Stimulated activated CD8-positive, alpha-beta memory T cell treated with anti-CD3 and anti-CD28 coated beads, Interleukin-7, amount 100 ng/mL, for 1 hour (primary cell): ENCODE measurements around the gene DPH2.

Source experiments
- DNase-seq, 2 donors: peaks; one replicate each; pipeline ENCODE4 v3.0.0-alpha.2; 2020; ENCODE audit warnings: low read depth in 2 of 2

DPH2 gene

DNA sequence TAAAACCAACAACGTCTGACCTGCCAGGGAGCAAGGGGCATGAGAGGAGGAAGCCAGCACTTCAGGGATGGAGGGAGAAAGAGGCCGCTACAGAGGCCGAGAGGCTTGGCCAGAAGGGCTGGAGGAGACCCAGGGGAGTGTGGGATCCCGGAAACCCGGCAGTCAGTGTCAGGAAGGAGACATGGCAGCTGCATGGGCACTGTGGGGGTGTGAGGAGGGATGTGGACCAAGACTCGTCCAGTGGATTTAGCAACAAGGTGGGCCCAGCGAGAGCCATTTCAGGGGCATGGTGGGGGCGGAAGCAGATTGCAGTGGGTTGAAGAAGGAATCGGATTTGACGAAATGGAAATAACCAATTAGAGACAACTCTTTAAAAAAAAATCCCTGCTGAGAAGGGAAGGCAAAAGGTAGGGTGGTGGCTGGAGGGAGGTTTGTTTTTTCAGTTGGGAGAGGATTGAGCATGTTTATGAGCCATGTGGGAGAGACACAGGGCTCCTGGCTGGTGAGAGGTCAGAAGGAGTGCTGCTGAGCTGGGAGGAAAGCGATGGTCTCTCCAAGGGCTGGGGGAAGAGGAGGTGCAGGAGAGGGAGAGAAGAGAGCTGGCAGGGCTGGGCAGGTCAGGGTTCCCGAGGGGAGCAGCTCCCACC, 13.6 kb downstream of the DPH2 start:
- DNase-seq = no peak

DNA sequence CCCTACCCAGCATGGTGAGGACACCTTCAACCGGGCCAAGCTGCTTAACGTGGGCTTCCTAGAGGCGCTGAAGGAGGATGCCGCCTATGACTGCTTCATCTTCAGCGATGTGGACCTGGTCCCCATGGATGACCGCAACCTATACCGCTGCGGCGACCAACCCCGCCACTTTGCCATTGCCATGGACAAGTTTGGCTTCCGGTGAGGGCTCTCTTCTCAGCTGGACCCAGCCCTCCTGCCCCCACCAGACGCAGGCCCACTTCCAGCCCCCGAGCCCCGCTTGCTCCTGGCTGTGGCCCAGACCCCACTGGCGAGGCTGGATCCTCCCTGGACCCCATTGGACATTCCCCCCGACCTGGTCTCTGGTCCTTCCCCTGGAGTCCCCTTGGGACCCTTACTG, 15.0 kb downstream of the DPH2 start:
- DNase-seq = no peak

DNA sequence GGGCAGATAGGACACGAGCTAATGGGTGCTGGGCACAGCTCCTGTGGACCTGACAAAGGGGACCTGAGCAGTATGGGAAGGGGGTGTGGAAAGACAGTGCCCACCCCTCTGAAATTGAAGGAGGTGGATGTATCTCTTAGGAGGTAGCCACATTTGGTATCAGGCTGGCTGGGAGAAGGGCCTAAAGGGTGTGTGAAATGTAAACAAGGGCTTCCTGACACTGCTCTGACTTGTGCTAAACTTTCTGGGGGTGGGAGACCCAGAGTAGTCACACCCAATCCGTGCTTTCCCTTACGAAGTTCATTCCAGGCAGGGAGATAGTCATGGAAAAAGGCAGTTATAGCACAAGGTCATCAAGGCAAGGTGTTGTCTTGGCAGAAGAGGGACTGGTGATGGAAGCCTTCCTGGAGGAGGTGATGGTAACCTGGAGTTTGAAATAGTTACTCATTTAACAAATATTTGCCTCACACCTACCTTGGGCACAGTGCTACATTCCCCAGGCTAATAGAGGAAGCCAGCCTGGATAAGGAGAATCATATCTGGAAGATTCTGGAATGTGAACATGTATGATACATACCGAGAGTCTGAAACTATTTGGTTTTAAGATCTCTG, 16.3 kb downstream of the DPH2 start:
- DNase-seq = no peak

DNA sequence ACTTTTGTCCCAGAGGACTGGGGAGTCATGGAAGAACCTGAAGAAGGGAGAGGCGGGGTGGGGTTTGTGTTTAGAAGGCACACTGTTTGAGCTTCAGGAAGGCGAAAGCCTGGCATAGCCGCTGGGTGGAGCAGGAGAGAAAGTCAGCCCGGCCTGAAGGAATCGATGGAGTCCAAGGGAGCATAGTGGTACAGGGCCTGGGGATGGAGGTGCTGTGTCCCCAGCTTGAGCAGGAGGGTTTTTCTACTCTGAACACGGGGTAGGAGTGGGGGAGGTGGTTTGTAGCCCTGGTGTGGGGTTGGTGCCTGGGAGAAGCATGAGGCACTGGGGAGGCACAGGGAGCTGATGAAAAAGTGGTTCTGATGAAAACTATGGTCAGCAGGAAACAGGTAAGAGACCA, 16.9 kb downstream of the DPH2 start:
- no peak for DNase-seq

- no peak for DNase-seq
Observed at GRCh38 chr1:43987159-43987902, 17.5 kb downstream of the DPH2 start.

DNA sequence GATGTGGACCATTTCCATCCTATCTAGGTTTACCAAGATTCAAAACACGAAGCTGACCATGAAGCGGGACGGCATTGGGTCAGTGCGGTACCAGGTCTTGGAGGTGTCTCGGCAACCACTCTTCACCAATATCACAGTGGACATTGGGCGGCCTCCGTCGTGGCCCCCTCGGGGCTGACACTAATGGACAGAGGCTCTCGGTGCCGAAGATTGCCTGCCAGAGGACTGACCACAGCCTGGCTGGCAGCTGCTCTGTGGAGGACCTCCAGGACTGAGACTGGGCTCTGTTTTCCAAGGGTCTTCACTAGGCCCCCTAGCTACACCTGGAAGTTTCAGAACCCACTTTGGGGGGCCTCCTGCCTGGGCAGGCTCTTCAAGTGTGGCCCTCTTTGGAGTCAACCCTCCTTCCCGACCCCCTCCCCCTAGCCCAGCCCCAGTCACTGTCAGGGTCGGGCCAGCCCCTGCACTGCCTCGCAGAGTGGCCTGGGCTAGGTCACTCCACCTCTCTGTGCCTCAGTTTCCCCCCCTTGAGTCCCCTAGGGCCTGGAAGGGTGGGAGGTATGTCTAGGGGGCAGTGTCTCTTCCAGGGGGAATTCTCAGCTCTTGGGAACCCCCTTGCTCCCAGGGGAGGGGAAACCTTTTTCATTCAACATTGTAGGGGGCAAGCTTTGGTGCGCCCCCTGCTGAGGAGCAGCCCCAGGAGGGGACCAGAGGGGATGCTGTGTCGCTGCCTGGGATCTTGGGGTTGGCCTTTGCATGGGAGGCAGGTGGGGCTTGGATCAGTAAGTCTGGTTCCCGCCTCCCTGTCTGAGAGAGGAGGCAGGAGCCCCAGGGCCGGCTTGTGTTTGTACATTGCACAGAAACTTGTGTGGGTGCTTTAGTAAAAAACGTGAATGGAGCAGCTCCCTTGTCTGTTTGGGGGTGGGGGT, 20.7 kb downstream of the DPH2 start:
- no peak for DNase-seq

DNA sequence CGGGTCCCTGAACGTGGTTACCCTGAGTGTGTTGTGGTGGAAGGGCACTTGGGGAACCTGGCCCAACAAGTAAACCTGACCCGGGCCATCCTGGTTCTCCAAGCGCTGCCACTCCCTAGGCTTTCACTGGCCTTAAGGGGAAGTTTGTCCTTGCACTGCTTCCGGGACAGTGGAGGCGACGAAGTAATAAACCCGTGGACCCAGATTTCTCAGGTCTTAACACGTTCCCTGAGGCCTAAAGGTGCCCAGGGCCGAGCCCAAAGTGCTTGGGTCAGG, 21.3 kb downstream of the DPH2 start:
- no peak for DNase-seq

- DNase-seq = peak; percentile 54 to 56
Observed at GRCh38 chr1:43991476-43992231, 21.8 kb downstream of the DPH2 start, which contains the start of gene CCDC24. CCDC24 (plus strand) TSS chr1:43991599; CDS start chr1:43991879, 280 bp downstream.

GRCh38 chr1:43992232-43992995, 22.6 kb downstream of the DPH2 start:
- DNase-seq = no peak

DNA sequence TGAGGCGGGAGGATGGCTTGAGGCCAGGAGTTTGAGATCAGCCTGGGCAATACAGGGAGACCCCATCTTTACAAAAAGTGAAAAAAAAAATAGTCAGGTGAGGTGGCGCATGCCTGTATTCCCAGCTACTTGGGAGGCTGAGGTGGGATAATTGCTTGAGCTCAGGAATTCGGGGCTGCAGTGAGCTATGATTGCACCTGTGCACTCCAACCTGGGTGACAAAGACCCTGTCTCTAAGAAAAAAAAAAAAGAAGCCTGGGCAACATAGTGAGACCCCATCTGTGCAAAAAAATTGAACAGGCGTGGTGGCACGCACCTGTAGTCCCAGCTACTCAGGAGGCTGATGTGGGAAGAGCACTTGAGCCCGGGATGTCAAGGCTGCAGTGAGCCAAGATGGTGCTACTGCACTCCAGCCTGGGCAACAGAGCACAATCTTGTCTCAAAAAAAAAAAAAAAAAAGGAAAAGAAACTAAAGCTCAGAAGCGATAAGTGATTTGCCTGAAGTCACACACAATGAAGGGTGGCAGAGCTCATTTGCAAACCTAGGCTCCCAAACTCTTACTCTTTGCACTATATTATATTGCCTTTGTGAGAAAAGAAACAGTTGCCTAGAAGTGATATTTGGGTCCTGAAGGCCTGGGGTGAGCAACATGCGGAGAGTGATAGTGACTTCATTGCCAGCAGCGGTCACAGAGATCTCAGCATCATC, 23.6 kb downstream of the DPH2 start:
- DNase-seq = no peak

DNA sequence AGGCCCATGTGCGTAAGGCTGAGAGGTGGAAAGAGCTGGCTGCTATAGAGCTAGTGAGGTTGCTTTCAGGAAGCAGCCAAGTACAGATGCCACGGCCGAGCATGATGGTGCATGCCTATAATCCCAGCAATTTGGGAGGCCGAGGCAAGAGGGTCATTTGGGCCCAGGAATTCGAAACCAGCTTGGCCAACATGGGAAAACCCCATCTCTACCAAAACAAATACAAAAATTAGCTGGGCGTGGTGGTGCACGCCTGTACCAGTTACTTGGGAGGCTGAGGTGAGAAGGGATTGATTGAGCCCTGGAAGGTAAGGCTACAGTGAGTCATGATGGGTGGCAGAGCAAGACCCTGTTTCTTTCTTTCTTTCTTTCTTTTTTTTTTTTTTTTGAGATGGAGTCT, 24.3 kb downstream of the DPH2 start:
- no peak for DNase-seq

GRCh38 chr1:43994794-43995790, 25.3 kb downstream of the DPH2 start:
- no peak for DNase-seq

GRCh38 chr1:43995984-43996732, 26.3 kb downstream of the DPH2 start:
- no peak for DNase-seq

- no peak for DNase-seq
Observed at GRCh38 chr1:43996733-43997115, 26.9 kb downstream of the DPH2 start.

GRCh38 chr1:43997295-43997999, 27.6 kb downstream of the DPH2 start:
- no peak for DNase-seq

- no peak for DNase-seq
Observed at GRCh38 chr1:43998000-43998378, 28.2 kb downstream of the DPH2 start.

- DNase-seq = no peak
Observed at GRCh38 chr1:43999455-43999854, 29.6 kb downstream of the DPH2 start.
